SW 1271 (cell line): ENCODE results near the gene PDK4.

Experiments
- DNase-seq, 2 experiments: peaks; one replicate each; lab custom pipeline; 2025; lab: John Stamatoyannopoulos, UW

PDK4 gene

DNA sequence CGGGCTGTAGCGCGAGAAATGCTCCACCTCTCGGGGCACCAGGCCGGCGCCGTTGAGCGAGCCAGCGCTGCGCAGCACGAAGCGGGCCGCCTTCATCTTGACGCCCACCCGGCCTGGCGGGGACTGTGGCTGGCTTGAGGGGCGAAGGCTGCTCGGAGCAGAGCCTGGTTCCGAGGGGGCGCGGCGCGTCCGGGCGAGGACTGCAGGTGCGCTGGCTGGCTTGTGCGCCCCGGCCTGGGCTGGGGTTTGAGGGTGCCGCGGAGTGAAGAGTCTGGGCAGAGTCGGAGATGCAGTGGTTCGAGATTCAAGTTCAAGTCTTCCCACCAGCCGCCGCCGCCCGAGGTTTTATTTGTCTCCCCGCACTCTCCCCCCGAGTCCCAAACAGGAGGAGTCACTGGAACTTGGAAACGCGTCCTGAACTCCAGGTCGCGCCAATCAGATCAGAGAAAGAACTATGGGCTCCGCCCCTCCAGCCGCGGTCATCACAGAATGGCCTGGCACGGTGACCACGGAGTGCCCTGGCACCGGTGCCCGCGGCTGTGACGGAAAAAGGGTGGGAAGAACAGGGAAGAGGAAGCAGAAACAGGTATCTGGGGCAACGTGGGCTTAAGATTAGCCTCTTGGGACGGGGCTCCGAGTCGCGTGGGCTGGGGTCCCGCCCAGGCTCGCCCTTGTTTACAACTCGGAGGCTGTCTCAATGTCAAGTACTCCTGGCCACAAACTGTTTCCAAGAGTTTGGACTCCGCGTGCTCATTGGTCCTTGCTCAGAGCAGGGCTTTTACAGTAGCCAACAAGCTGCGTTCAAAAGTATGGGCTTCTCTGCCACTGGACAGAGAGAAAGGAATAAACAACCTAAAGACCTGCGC lies at the start of gene PDK4:
PDK4 (minus strand) TSS at position 319 of the 866 bp plus-strand sequence; CDS start at position 96, 223 bp downstream.
- DNase-seq, result no peak

DNA sequence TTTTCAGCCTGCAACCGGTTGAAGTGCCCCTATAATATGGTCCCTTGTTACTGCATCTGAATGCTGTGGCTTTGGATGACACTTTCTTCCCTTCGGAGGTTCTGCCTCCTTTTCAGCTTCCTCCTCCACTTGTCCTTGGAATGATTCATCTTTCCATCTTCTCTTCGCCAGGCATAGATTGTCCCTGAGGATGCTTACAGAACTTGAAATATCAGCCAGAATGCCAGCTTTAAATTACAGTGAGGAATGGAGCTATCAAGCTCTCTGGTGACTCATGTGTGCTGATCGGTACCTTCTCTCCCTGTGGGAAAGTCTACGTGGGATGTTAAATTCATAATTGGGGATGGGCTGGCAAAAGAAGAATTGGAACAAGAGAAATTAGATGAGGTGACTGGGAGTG lies 45.9 kb upstream of the PDK4 start:
- no peak for DNase-seq

DNA sequence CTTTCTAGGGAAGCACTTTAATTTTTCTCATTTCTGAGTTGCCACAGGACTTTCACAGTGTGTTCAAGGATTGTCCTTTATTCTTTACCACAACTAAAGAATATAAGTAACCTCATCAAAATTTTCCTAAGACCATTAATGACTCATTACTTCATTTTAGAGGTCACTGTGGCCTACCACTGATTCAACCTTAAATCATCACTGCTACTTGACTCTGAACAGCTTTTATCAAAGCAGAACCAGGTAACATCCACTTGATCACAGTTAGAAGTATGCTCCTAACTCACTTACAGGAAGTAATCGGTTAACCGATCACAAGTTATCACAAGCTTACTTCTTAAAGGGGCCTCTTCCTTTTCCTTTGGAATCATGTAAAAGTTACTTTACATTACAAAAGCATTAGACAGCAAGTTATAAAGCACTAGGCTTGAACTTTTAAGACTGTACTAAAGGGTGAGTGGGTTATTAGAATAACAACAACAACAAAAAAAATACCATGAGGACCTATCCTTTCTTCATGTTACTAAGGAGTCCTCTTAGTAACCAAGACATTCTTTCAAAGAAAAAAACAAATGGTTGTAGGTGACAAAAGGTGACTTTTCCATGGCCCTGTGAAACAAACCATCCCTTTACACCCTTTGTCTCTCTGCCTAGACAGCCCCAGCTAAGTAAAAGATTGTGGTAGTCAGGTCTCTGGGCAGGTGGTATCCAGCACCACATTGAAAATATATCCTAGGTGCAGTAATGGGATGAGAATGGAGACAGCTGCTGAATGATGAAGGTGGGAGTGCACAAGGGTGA lies 40.0 kb upstream of the PDK4 start:
- DNase-seq, result no peak

DNA sequence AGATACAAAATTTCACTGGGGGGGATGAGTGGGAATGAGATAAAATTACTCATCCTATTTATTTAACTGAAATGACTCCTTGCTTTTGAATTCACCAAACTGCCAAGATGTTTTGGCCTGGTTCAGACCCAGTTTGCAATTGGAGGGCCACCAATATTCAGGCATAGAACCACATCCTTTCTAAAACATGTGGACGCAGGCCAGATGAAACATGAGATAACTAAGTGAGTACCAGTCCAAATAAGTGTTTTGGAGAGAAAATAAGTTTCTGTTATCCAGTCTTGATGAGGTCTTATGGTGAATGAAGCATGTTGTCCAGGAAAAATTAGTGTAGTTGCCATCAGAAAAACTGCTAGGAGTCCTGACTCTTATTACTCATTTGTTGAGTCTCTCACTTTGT lies 36.3 kb upstream of the PDK4 start:
- DNase-seq, result no peak

DNA sequence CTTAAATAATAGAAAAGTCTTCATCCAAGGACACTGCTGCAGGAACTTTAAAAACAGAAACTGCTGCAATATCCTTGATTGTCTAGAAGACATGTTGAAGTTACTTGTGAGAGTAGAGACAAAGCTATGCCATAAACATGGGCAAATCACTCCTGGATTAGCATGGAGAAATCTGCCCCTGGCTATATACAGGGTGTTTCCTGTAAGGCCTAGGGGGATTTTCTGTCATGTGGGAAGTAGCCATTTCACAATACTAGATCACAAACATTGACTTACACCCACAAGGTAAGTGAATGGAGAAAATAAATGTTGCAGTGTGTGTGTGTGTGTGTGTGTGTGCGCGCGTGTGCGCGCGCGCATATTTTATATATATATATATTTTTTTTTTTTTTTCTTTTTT lies 35.2 kb upstream of the PDK4 start:
- DNase-seq, result no peak

DNA sequence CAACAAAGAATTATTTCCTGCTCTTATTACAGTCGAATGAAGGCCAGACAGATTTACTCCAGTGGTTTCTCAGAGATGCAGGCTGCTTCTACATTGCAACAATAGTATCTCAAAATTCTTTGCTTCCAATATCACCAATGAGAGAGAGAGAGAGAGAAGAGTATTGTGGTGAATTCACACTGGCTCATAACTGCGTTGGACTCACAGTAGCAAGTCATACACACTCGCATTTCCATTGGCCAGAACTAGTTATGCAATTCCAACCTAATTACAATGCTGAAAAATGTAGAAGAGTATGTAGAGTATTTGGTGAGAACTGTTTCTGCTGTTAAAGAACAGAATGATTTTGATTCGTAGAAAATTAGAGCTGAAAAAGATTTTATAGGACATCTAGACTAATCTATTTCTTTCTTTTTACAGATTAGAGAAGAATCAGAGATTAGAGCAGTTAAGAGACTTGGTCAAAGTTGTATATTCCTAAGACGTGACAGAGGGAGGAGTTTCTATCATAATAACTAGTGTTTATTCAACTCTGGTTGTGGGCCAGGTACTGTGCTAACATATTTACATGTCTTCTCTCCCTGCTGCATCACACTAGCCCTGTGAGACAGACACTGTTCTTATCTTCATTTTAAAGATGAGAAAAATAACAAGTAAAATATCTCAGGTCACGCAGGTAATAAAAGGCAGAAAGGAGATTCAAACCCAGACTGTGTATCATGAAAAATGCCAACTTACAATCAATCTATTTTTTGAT lies 34.6 kb upstream of the PDK4 start:
- no peak for DNase-seq

DNA sequence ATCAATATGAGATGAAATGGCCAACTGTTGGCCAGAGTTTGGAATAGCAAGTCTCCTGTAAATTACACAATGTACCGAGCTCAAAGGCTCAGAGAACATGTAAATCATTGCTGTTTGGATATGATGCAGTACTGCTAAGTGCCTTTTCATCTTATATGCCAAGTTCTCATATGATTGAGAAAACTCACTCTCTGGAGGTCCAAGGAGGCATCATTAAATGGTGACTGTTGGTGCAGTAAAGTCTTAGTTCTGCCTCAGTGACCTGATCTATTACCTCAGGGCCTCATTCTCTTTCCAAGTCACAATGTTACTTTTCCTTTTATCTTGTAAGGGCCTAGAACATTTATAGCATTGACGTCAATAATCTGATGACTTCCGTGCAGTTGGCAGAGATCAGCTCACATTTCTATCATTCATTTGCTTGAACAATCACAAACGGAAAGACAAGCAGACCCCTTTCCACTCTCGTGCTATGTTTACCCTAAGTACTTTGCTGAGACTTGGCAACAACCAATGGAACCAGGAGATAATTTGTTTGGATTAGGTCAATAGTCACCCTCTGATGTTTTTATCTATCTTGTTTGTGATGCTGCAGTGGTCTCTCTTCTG lies 32.6 kb upstream of the PDK4 start:
- no peak for DNase-seq

DNA sequence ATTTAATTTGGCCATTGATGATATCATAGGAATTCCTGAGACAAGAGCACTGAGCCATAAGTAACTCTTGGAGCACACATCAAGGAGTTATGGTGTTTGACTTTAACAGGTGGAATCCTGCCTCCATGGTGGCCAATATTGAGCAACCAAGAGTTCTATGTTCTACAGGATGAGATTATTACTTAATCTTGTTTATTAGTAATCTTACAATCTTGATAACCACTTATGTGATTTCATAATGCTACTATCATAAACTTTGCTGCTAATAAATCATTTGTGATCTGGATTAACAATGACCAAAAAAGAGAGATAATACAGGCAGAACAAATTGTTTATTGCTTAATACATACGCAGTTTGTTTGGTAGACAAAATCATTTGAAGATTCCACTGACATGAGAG lies 27.5 kb upstream of the PDK4 start:
- DNase-seq, result no peak

DNA sequence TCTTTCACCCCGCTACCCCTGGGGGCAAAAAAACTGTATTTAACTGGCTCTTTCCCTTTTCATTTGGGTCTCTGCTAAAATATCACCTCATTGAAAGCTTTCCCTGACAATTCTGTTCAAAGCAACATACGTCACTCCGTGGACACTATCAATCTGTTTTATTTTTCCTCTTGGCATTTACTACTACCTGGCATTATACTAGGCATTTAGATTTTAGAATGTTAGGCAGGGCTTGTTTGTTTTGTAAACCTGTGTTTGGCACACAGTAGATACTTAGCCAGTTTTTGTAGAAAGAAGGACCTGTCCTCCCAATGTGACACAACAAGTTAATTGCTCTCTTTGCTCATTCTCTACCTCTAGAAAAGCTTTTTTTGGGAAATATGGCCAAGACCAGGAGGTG lies 26.5 kb upstream of the PDK4 start:
- DNase-seq, result no peak

DNA sequence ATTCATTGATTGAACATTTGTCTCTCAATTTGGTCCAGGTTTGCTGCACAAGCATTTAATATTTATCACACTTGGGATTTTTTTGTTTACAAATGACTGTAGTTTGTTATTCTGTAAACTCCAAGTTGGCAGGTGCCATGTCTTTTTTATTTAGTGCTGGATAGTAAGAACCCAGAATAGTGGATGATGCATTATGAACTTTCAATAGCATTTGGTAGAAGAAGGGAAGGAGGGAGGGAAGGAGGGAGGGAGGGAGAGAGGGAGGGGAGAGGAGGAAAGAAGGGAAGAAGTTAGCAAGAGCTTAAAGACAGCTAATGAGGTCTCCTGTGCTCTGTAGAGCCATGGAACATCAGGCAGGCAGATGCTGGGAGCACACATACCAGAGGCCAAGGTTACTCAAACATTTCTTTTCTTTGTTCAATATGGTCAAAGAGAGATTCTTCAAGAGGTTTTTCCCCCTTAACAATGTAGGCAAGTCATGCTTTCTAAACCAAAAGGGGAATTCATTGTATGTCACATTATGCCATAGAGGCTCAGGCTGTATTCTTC lies 25.8 kb upstream of the PDK4 start:
- DNase-seq, result no peak

DNA sequence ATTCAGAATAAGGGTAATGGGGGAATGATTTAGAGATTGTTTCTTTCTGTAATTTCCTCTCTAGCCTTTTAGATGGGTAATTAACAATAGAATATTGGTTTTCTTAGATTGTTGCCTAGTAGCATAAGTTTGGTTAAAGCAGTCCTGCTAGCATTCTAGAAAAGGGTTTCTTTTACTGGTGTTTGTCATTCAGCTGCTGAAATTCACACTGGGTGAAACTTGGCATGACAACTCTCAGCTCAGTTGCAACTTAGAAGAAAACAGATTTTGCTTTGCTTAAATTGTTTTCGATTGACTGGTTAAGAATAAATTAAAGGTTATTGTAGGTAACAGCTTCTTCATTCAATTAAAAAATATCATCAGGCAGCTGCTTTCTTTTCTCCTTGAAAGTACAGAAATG lies 25.1 kb upstream of the PDK4 start:
- DNase-seq, result no peak

DNA sequence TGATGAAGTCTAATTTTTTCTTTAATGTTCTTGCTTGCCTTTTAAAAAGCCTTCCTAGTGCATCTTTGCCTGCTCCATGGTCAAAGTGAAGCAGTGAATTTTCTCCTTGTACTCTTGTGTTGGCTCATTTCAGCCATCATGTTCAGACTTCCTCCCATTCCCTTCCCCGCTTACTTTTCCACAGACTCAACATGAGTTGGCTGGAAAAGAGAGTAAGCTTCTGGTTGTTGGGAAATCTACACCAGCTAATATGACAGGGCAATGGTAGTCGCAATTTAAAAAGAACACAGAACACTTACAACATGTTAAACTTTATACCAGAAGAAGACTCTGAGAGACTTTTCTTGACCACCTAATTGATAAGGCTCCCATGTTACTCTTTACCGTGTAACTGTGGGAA lies 24.3 kb upstream of the PDK4 start:
- no peak for DNase-seq

DNA sequence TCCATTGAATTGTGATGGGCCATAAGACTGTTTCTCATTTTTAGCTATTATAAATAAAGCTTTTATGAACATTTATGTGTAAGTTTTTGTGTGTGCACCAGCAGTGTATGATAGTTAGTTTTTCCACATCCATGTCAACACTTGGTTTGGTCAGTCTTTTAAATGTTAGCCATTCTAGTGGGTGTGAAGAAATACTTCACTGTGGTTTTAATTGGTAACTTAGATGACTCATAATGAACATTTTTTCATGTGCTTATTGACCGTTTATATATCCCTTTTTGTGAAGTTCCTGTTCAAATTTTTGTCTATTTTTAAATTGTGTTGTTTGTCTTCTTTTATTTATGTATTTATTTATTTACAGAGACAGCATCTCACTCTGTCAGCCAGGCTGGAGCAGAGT lies 23.6 kb upstream of the PDK4 start:
- DNase-seq, result no peak

DNA sequence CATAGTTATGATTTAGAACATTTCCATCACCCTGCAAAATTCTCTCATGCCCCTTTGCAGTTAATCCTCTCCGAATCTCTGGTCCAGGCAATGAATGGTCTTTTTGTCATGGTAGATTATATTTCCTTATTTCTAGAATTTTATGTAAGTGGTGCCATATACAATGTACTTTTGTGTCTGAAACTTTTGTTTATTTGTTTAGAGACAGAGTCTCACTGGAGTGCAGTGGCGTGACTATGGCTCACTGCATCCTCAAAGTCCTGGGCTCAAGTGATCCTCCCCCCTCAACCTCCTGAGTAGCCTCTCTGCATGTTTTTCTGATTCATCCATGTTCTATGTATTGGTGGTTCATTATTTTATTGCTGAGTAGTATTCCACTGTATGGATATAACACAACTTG lies 23.2 kb upstream of the PDK4 start:
- no peak for DNase-seq

DNA sequence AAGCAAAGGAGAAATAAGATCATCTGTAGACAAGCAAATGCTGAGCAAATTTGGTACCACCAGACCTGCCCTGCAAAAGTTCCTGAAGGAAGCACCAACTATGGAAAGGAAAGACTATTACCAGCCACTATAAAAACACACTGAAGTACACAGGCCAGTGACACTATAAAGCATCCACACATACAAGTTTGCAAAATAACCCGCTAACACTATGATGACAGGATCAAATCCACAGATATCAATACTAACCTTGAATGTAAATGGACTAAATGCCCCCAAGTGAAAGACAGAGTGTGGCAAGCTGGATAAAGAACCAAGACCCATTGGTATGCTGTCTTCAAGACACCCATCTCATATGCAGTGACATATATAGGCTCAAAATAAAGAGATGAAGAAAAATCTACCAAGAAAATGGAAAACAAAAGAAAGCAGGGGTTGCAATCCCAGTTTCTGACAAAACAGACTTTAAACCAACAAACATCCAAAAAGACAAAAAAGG lies 18.2 kb upstream of the PDK4 start:
- no peak for DNase-seq

DNA sequence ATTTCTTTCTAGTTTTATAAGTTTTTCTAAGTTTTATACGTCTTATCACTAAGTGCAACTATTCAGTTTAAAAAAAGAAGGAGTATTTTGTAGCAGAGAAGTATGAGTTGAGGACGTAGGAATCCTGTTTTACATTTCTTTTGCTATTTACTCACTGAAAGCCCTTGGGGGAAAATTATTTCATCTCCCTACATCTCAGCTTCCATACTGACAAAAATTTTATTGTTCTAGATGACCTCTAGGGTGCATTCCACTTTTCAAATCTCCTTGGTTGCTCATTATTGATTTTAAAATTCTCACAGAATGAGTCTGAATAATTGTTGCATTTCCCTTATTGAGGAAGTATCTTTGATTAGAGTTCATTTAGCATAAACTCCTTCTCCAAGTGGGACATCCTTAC lies 14.9 kb upstream of the PDK4 start:
- DNase-seq, result no peak

DNA sequence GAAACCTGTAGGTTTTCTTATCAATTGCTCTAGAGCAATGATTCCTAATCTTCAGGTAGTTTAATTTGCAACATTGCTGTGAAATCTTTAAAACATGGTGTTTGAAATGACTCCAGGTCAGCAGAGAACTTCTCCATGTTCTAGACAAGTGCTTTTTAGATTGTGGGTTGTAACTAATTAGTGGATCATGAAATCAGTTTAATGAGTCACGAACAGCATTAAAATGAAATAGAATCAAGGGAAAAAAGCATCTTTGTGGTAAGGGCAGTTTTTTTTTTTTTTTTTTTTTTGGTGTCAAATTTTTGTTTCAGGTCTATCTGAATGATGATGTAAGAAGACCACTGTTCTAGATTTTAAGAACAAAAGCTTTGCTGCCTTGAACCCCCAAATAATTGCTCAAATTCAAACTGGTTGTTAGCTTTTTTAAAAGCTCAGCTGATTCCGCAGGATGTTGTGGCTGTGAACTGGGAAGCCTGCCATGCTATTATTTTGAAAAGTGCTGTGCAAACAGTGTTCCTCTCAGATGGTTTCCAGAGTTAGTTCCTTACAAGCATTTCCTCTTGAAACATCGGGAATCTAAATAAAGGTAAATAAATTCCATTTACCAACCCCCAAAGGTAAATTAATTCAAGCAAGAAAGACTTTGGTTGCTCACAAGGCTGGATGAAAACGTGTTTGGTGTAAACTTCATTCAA lies 13.1 kb upstream of the PDK4 start:
- no peak for DNase-seq

DNA sequence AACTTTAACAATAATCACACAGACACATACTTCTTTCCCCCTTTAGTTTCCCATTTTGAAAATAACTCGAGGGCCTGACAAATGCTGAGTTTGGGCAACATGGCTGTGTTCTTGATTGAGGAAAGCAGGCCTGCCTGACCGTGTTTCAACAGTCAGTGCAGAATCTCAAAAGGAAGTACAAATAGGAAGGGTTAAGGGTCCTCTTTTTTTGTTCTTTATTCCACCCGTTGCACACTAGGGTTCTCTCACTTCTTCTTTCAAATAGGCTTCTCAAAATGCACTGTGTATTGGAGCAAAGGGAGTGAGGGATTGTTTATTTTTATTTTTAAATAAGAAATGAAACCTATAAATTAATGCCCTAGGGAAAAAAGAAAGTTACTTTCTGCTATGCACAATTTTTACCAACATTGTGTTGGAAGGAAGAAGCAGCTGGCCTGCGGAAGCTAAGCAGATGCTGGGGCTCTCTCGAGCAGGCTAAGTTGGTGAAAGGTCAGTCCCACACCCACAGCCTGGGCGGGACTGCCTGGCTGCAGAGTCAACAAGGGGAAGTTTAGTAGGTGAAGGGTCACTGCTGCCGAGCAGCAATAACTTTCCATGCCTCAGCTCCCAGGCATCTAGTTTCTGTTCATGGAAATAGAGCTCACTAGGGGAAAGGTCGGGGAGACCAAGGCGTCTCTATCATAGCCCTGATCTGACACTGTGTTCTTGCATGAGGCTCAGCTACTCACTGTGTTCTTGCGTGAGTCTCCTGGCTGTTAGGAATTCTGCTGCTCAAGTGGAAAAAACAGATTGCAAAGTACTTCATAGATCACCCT lies 12.2 kb upstream of the PDK4 start:
- peak; percentile 9 to 84 for DNase-seq

DNA sequence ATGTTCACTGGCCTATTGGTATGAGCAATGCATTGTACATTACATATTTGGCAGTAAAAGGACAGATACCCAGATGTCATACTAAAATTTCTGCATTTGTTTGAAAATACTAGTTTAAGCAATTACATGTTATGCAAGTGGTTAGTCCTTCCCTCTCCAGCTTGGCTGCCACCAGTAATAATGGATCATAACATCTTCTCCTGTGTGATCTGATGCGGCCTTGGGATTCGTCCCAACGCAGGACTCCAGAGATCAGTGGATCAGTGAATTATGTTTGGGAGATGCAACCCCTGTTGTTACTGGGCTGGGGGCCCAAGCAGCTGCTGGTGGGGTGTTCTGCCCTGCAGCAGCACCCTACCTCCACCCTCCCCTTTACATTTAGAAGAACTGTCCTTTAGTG lies 11.2 kb upstream of the PDK4 start:
- no peak for DNase-seq

DNA sequence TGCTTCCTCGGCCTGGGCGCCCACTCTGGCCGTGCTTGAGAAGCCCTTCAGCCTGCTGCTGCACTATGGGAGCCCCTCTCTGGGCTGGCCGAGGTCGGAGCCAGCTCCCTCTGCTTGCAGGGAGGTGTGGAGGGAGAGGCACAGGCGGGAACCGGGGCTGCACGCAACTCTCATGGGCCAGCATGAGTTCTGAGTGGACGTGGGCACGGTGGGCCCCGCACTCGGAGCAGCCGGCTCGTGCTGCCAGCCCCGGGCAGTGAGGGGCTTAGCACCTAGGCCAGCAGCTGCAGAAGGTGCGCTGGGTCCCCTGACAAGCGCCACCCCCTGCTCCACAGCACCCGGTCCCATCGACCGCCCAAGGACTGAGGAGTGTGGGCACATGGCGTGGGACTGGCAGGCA lies 9.0 kb upstream of the PDK4 start:
- DNase-seq, result no peak
